A549 (cell line): ENCODE measurements around the gene BMPR2.

ENCODE experiments used
- KDM1A ChIP-seq: fragments of 200-600 bp; sonication (generic); IDR thresholded peaks from 2 replicates; pipeline ENCODE4 v1.6.1; 2016; ENCODE audit warnings: low read depth, mild to moderate bottlenecking
- MYC ChIP-seq: IDR thresholded peaks from 2 replicates; pipeline ENCODE4 v1.6.1; 2012; ENCODE audit warnings: mild to moderate bottlenecking, inconsistent platforms, low read length, improper control_type of control experiment, borderline replicate concordance
- RAD21 ChIP-seq, 2 experiments: fragments of >200 bp in 1 of 2; sonication (Bioruptor Twin) in 1 of 2; formaldehyde crosslinking in 1 of 2; IDR thresholded peaks in 1 of 2; conservative IDR thresholded peaks in 1 of 2; 2 replicates in 1 of 2; 3 replicates in 1 of 2; pipeline ENCODE4 v1.6.1; 2012 to 2018; ENCODE audit warnings: inconsistent platforms in 1 of 2
- REST ChIP-seq: fragments of 200-600 bp; sonication (generic); IDR thresholded peaks from 2 replicates; pipeline ENCODE4 v1.6.1; 2016; ENCODE audit warnings: antibody characterized with exemption, mild to moderate bottlenecking, moderate library complexity
- RFX5 ChIP-seq: fragments of 450-650 bp; IDR thresholded peaks from 2 replicates; pipeline ENCODE4 v1.7.1; 2014; ENCODE audit warnings: antibody characterized with exemption, mild to moderate bottlenecking, moderate library complexity
- ZSCAN20 ChIP-seq: fragments of 250-450 bp; sonication (Bioruptor Pico); IDR thresholded peaks from 2 replicates; pipeline ENCODE4 v1.8.0; 2022; ENCODE audit warnings: mild to moderate bottlenecking, moderate library complexity
- TF ChIP-seq, protein P1 (sequence below): fragments of >200 bp; sonication (Bioruptor Twin); formaldehyde crosslinking; IDR thresholded peaks from 3 replicates; pipeline ENCODE4 v1.5.1; 2016

- no peak for TF ChIP-seq REST
- TF ChIP-seq, protein P1, sequence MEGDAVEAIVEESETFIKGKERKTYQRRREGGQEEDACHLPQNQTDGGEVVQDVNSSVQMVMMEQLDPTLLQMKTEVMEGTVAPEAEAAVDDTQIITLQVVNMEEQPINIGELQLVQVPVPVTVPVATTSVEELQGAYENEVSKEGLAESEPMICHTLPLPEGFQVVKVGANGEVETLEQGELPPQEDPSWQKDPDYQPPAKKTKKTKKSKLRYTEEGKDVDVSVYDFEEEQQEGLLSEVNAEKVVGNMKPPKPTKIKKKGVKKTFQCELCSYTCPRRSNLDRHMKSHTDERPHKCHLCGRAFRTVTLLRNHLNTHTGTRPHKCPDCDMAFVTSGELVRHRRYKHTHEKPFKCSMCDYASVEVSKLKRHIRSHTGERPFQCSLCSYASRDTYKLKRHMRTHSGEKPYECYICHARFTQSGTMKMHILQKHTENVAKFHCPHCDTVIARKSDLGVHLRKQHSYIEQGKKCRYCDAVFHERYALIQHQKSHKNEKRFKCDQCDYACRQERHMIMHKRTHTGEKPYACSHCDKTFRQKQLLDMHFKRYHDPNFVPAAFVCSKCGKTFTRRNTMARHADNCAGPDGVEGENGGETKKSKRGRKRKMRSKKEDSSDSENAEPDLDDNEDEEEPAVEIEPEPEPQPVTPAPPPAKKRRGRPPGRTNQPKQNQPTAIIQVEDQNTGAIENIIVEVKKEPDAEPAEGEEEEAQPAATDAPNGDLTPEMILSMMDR = no peak
- no peak for TF ChIP-seq MYC
- TF ChIP-seq RFX5 = no peak
- no peak for TF ChIP-seq KDM1A
- TF ChIP-seq ZSCAN20 = no peak
- no peak for TF ChIP-seq RAD21 (conservative IDR thresholded peaks at IDR 0.05 in 1 of 2, IDR thresholded peaks at IDR 0.05 in 1 of 2)
These were observed 233.4 kb downstream of the BMPR2 start for GRCh38 chr2:202609381-202610145.
